MCF 10A (cell line): ENCODE data around the gene TMPRSS11F. TPM values are rescaled to one million over a fixed set of nuclear protein-coding genes. Genes with fewer than 3 reads are reported as not detected.

Source experiments
- BruUV-seq: library from RNA; stranded (reverse); fragments of 400-500 nt; replicated peaks from 2 replicates; lab custom pipeline; 2021; lab: Mats Ljungman, UMichigan
- CTCF ChIA-PET: fragments of 300-600 bp; sonication (Branson Sonifier 250); formaldehyde crosslinking; extraction: SDS; loops from one replicate; lab custom pipeline; 2021; ENCODE audit warnings: antibody characterized with exemption, inconsistent platforms; lab: Yijun Ruan, JAX
- POLR2A ChIA-PET: fragments of 300-600, 350-650 bp; sonication (Branson Sonifier 250); formaldehyde crosslinking; extraction: SDS; loops from one replicate; lab custom pipeline; 2020; ENCODE audit warnings: antibody characterized with exemption, inconsistent platforms; lab: Yijun Ruan, JAX
- DNase-seq: peaks from one replicate; pipeline ENCODE4 v3.0.0-alpha.2; 2018; ENCODE audit not compliant: unreplicated experiment
- H3K27ac Mint-ChIP-seq: one replicate; pipeline ENCODE4 v1.8.0; 2022; ENCODE audit warnings: mild to moderate bottlenecking, low read depth, mixed read lengths; ENCODE audit not compliant: unreplicated experiment
- H3K27me3 Mint-ChIP-seq: one replicate; pipeline ENCODE4 v1.8.0; 2022; ENCODE audit warnings: mixed read lengths; ENCODE audit not compliant: insufficient read depth, unreplicated experiment
- H3K36me3 Mint-ChIP-seq: one replicate; pipeline ENCODE4 v1.8.0; 2022; ENCODE audit warnings: mild to moderate bottlenecking, moderate library complexity, mixed read lengths; ENCODE audit not compliant: insufficient read depth, unreplicated experiment
- H3K4me1 Mint-ChIP-seq: one replicate; pipeline ENCODE4 v1.8.0; 2022; ENCODE audit warnings: mixed read lengths; ENCODE audit not compliant: insufficient read depth, unreplicated experiment
- H3K4me3 Mint-ChIP-seq: one replicate; pipeline ENCODE4 v1.8.0; 2022; ENCODE audit warnings: mild to moderate bottlenecking, moderate library complexity, mixed read lengths; ENCODE audit not compliant: unreplicated experiment
- H3K9me3 Mint-ChIP-seq: one replicate; pipeline ENCODE4 v1.8.0; 2022; ENCODE audit warnings: mixed read lengths; ENCODE audit not compliant: unreplicated experiment
- intact Hi-C: fragments of 100-400 bp; cut with micrococcal nuclease; formaldehyde crosslinking; loops from 2 replicates; pipeline ENCODE4 v1.14.1; 2022
- total RNA-seq: library from RNA; stranded (reverse); gene quantifications from 2 replicates; pipeline ENCODE4 v1.2.3, GENCODE V29; 2022
- TF ChIP-seq, protein P1 (sequence below): fragments of 200-600 bp; IDR thresholded peaks from one replicate; pipeline ENCODE4 v1.8.0; 2022; ENCODE audit warnings: antibody characterized with exemption, mild to moderate bottlenecking; ENCODE audit not compliant: unreplicated experiment

Gene TMPRSS11F
- total RNA-seq, 1 experiment from 2014 or later: not detected

DNA sequence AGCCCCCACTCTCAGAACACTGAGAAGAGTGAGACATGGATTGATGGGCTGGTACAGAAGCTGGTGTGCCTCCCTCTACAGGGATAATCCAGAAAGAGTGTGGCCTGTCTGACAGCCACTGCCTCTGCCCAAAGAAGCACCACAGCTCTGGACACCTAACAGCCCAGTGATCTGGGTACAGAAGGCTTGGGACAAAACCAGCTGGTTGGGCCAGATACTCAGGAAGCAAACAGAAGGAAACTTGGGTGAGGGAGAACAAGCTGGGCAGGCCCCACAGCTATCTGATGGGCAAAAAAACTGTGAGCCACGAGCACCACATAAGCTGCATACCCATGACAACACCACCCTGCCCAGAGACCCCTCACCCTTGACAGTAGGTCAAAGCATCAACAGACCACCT is 46.9 kb downstream of the TMPRSS11F start:
- intact Hi-C loops: no loop called here
- Mint-ChIP-seq H3K4me1 (no peaks in the 10 kb centered on the region), H3K36me3 (no peaks in the 10 kb centered on the region), H3K4me3 (no peak overlapping the region), H3K9me3 (peaks cover 12% of the 10 kb centered on the region), H3K27me3 (no peaks in the 10 kb centered on the region), H3K27ac (no peak overlapping the region)
- no peak for DNase-seq
- ChIA-PET POLR2A (interaction anchor here (0.7 kb wide), 1 partner anchor 246 kb away, joined by 3 read pairs; no protein-coding TSS in a partner anchor), CTCF (interaction anchor here (0.7 to 1.1 kb wide), 3 partner anchors 12 to 95 kb away, joined by 3 to 6 read pairs (median 3); no protein-coding TSS in a partner anchor)
- no TSS peak for BruUV-seq
- TF ChIP-seq, protein P1, sequence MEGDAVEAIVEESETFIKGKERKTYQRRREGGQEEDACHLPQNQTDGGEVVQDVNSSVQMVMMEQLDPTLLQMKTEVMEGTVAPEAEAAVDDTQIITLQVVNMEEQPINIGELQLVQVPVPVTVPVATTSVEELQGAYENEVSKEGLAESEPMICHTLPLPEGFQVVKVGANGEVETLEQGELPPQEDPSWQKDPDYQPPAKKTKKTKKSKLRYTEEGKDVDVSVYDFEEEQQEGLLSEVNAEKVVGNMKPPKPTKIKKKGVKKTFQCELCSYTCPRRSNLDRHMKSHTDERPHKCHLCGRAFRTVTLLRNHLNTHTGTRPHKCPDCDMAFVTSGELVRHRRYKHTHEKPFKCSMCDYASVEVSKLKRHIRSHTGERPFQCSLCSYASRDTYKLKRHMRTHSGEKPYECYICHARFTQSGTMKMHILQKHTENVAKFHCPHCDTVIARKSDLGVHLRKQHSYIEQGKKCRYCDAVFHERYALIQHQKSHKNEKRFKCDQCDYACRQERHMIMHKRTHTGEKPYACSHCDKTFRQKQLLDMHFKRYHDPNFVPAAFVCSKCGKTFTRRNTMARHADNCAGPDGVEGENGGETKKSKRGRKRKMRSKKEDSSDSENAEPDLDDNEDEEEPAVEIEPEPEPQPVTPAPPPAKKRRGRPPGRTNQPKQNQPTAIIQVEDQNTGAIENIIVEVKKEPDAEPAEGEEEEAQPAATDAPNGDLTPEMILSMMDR: no peak

- ChIA-PET POLR2A (no interaction called here), CTCF (interaction anchor here (0.7 kb wide), 1 partner anchor 39 kb away, joined by 3 read pairs; no protein-coding TSS in a partner anchor)
- intact Hi-C loops: no loop called here
- no peak for DNase-seq
- no TSS peak for BruUV-seq
- no peaks in the 10 kb centered on the region for H3K36me3 Mint-ChIP-seq
- TF ChIP-seq, protein P1: no peak
- H3K4me1 Mint-ChIP-seq: no peaks in the 10 kb centered on the region
- no peak overlapping the region for H3K27ac Mint-ChIP-seq
- no peaks in the 10 kb centered on the region for H3K9me3 Mint-ChIP-seq
- H3K4me3 Mint-ChIP-seq: no peak overlapping the region
- H3K27me3 Mint-ChIP-seq: no peaks in the 10 kb centered on the region
These were observed 49.7 kb downstream of the TMPRSS11F start for GRCh38 chr4:68079928-68080327.

DNA sequence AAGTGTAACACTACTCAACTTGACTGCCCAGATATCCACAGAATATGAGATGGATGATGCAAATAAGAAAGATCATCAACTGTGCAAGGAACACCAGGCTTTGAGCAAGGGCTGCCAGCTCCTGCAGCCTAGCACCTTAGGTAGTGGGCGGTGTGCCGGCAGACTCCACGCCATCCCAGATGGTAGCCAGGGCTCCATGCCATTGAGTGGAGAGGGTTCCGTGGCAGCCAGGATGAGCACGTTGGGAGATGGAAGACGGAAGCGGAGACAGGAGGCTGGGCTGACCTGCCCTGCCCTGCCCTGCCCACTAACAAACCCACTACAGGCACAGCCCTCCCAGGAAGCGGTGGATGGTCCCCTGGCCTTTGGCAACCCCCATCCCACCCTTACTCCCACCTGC is 51.9 kb downstream of the TMPRSS11F start:
- no peak overlapping the region for H3K27ac Mint-ChIP-seq
- TF ChIP-seq, protein P1: no peak
- intact Hi-C loops: no loop called here
- ChIA-PET POLR2A (no interaction called here), CTCF (no interaction called here)
- no peaks in the 10 kb centered on the region for H3K4me1 Mint-ChIP-seq
- DNase-seq: no peak
- no peaks in the 10 kb centered on the region for H3K36me3 Mint-ChIP-seq
- no peaks in the 10 kb centered on the region for H3K9me3 Mint-ChIP-seq
- no peaks in the 10 kb centered on the region for H3K27me3 Mint-ChIP-seq
- H3K4me3 Mint-ChIP-seq: no peak overlapping the region
- no TSS peak for BruUV-seq

DNA sequence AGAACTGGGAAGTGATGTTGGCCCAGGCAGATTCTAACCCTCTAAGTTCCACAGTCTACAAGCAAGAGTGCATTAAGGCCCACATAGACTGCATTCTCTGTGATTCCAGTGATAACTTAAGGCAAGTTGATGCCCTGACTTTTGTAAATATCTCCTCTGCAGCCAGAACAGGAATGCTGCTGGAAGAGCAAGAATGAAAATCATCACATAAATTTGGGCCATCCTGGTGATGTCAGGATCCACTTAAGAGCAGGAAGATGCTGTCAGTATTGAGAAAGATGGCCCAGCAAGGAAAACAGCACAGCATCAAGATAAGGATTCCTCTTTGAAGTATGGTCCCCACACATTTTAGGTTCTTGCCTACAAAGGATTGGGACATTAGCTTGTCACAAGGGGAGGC is 52.4 kb downstream of the TMPRSS11F start:
- no peaks in the 10 kb centered on the region for H3K27me3 Mint-ChIP-seq
- no peaks in the 10 kb centered on the region for H3K9me3 Mint-ChIP-seq
- ChIA-PET POLR2A (no interaction called here), CTCF (no interaction called here)
- DNase-seq: no peak
- no peak overlapping the region for H3K4me3 Mint-ChIP-seq
- no peak overlapping the region for H3K27ac Mint-ChIP-seq
- TF ChIP-seq, protein P1: no peak
- no peaks in the 10 kb centered on the region for H3K36me3 Mint-ChIP-seq
- no peaks in the 10 kb centered on the region for H3K4me1 Mint-ChIP-seq
- intact Hi-C loops: no loop called here
- no TSS peak for BruUV-seq
